ENCODE measurements around the gene UBE2L6. TPM values are rescaled to one million over a fixed set of nuclear protein-coding genes. Genes with fewer than 3 reads are reported as not detected.
A peak's percentile ranks its signal among the peaks of the same experiment; 100 is the strongest.

The UBE2L6 gene
- total RNA-seq, 1 experiment from 2014 or later = 122 TPM

DNA sequence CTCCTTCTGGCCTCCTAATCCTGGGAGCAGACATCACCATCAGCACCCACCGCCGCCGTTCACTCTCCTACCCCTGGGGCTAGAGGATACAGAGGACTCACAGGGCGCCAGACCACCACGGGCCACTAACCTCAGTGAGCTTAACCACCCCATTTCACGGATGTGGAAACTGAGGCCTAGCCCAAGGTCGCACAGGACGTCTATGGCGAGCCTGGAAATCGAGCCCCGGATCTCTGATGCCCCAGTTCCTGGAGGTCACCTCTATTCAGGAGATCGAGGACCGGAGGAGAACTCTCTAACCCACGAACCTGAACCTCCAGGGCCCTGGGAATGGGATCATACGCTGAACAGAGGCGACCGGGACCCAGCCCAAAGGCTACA, 37.3 kb downstream of the UBE2L6 start:
- Histone ChIP-seq H4K20me1 (ENCODE audit: insufficient read depth) (no peaks in the 10 kb centered on the region), H3K9me2 (ENCODE audit: insufficient read depth) (no peaks in the 10 kb centered on the region), H3K4me2 (peak overlapping the region; percentile 94), H3K36me3 (ENCODE audit: low read depth) (peaks cover 4% of the 10 kb centered on the region; the same call in 1 of the 2 replicates), H3K27me3 (ENCODE audit: insufficient read depth, low read depth) (no peaks in the 10 kb centered on the region), H3F3A (ENCODE audit: insufficient read depth, low read depth) (peaks cover 27% of the 10 kb centered on the region; the same call in 1 of the 2 replicates), H3K27ac (peak overlapping the region; percentile 39), H2AFZ (peak overlapping the region; percentile 81), H3K9me3 (ENCODE audit: insufficient read depth, low read depth) (no peaks in the 10 kb centered on the region), H3K79me2 (ENCODE audit: low read depth) (peaks cover 20% of the 10 kb centered on the region), H3K4me3 (peak overlapping the region; percentile 82), H3K4me1 (replicated peaks; ENCODE audit: insufficient read depth) (peaks cover 27% of the 10 kb centered on the region)
- ChIA-PET POLR2A (ENCODE audit: unreplicated experiment) (interaction anchor here (0.5 to 0.6 kb wide), 2 partner anchors 10 to 374 kb away, joined by 3 to 4 read pairs; no protein-coding TSS in a partner anchor), CTCF (interaction anchor here (1.2 kb wide), 2 partner anchors 37 kb away, joined by 3 to 5 read pairs; partner anchors contain the start of gene UBE2L6)
- TF ChIP-seq EZH2 (IDR thresholded peaks at IDR 0.05; ENCODE audit: low read depth) = no peak
- TF ChIP-seq, protein P1, sequence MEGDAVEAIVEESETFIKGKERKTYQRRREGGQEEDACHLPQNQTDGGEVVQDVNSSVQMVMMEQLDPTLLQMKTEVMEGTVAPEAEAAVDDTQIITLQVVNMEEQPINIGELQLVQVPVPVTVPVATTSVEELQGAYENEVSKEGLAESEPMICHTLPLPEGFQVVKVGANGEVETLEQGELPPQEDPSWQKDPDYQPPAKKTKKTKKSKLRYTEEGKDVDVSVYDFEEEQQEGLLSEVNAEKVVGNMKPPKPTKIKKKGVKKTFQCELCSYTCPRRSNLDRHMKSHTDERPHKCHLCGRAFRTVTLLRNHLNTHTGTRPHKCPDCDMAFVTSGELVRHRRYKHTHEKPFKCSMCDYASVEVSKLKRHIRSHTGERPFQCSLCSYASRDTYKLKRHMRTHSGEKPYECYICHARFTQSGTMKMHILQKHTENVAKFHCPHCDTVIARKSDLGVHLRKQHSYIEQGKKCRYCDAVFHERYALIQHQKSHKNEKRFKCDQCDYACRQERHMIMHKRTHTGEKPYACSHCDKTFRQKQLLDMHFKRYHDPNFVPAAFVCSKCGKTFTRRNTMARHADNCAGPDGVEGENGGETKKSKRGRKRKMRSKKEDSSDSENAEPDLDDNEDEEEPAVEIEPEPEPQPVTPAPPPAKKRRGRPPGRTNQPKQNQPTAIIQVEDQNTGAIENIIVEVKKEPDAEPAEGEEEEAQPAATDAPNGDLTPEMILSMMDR (conservative IDR thresholded peaks at IDR 0.05) = no peak
- TSS peak; percentile 67 for BruUV-seq (replicated peaks)
- DNase-seq = no peak
- intact Hi-C loops (cut with micrococcal nuclease; ENCODE audit: unreplicated experiment) = loop anchor here (1.0 to 10.0 kb wide), 4 partner anchors 111 to 275 kb away; partner anchors contain the start of genes CLP1, MED19 and TMX2

DNA sequence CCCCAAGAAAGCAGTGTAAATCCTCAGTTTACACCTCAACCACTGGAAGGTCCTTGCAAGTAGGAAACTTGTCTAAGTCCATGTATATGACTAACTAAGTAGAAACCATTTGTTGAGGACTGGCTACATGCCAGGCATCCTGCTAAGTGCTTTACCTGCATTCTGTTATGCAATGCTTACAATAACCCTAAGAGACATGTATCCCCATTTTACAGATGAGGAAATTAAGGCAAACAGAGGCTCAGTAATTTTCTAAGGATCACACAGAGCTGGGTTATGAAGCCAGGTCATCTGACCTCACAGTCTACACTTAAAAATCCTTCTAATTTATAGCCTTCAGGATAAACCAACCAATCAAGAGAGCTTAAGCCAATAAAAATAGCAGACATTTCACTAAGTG, 38.5 kb downstream of the UBE2L6 start:
- Histone ChIP-seq H3K27ac (no peak overlapping the region), H2AFZ (no peak overlapping the region), H3K79me2 (ENCODE audit: low read depth) (peaks cover 20% of the 10 kb centered on the region), H3K9me3 (ENCODE audit: insufficient read depth, low read depth) (no peaks in the 10 kb centered on the region), H3K4me3 (peak overlapping the region; percentile 82; the same call in 1 of the 2 replicates), H3K27me3 (ENCODE audit: insufficient read depth, low read depth) (no peaks in the 10 kb centered on the region), H3F3A (ENCODE audit: insufficient read depth, low read depth) (peaks cover 27% of the 10 kb centered on the region; the same call in 1 of the 2 replicates), H3K4me1 (replicated peaks; ENCODE audit: insufficient read depth) (peaks cover 27% of the 10 kb centered on the region), H3K36me3 (ENCODE audit: low read depth) (peaks cover 4% of the 10 kb centered on the region; the same call in 1 of the 2 replicates), H3K9me2 (ENCODE audit: insufficient read depth) (no peaks in the 10 kb centered on the region), H4K20me1 (ENCODE audit: insufficient read depth) (no peaks in the 10 kb centered on the region), H3K4me2 (peak overlapping the region; percentile 94)
- TF ChIP-seq, protein P1 (conservative IDR thresholded peaks at IDR 0.05) = no peak
- TF ChIP-seq EZH2 (IDR thresholded peaks at IDR 0.05; ENCODE audit: low read depth) = no peak
- BruUV-seq (replicated peaks) = no TSS peak
- intact Hi-C loops (cut with micrococcal nuclease; ENCODE audit: unreplicated experiment) = no loop called here
- ChIA-PET POLR2A (ENCODE audit: unreplicated experiment) (interaction anchor here (0.6 kb wide), 1 partner anchor 250 kb away, joined by 5 read pairs; no protein-coding TSS in a partner anchor), CTCF (interaction anchor here (0.6 to 1.2 kb wide), 2 partner anchors 38 to 115 kb away, joined by 3 read pairs; partner anchors contain the start of gene UBE2L6)
- DNase-seq = no peak

DNA sequence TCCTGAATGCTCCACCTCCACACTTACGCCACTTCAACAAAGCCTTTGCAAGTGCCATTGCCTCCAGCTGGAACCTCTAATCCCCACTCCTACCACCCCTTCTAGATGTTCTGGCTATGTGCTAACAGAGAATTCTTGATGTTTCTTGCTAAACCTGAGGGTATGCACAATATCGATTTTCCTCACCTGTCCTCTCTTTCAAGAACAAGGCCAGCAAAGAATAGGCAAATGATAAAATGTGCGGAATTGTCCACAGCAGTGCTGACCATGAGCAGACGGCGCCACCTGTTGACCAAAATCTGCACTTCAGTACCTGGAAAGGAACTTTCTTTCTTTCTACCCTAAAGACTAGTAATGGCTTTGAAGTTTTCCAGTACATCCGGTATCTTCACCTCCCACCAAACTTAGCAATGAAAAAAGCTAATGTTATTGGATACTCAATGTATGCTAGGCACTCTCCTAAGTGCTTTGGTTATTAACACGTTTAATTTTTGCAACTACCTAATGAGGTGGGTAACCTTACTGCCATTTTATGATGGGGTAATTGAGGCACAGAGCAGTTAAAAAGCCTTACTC, 40.3 kb downstream of the UBE2L6 start:
- no peak for TF ChIP-seq EZH2 (IDR thresholded peaks at IDR 0.05; ENCODE audit: low read depth)
- TF ChIP-seq, protein P1 (conservative IDR thresholded peaks at IDR 0.05) = peak; percentile 98
- Histone ChIP-seq H3K9me2 (ENCODE audit: insufficient read depth) (no peaks in the 10 kb centered on the region), H3K9me3 (ENCODE audit: insufficient read depth, low read depth) (no peaks in the 10 kb centered on the region), H3K4me2 (peak overlapping the region; percentile 23), H2AFZ (no peak overlapping the region), H3K4me1 (replicated peaks; ENCODE audit: insufficient read depth) (peaks cover 26% of the 10 kb centered on the region), H3K4me3 (no peak overlapping the region), H4K20me1 (ENCODE audit: insufficient read depth) (no peaks in the 10 kb centered on the region), H3K27ac (peak overlapping the region; percentile 20; the same call in 1 of the 2 replicates), H3K36me3 (ENCODE audit: low read depth) (peaks cover 4% of the 10 kb centered on the region; the same call in 1 of the 2 replicates), H3F3A (ENCODE audit: insufficient read depth, low read depth) (peaks cover 27% of the 10 kb centered on the region; the same call in 1 of the 2 replicates), H3K79me2 (ENCODE audit: low read depth) (peaks cover 20% of the 10 kb centered on the region), H3K27me3 (ENCODE audit: insufficient read depth, low read depth) (no peaks in the 10 kb centered on the region)
- CTCF ChIA-PET = interaction anchor here (0.6 to 4.4 kb wide), 9 partner anchors 18 to 1680 kb away, joined by 3 to 48 read pairs (median 4); no protein-coding TSS in a partner anchor
- intact Hi-C loops (cut with micrococcal nuclease; ENCODE audit: unreplicated experiment) = loop anchor here (1.0 kb wide), 4 partner anchors 34 to 182 kb away; no protein-coding TSS in a partner anchor
- POLR2A ChIA-PET (ENCODE audit: unreplicated experiment) = interaction anchor here (0.5 to 0.6 kb wide), 2 partner anchors 181 to 411 kb away, joined by 3 to 5 read pairs; no protein-coding TSS in a partner anchor
- DNase-seq = peak; percentile 55 to 75
- no TSS peak for BruUV-seq (replicated peaks)
